HG02840 (cell line): ENCODE data around the gene RAB11FIP5.
"Not testable (repeated sequence)": the region's sequence is repeated elsewhere in the genome, so short reads cannot be mapped to it uniquely, and the experiment has no call there.

Experiments used
- ATAC-seq: cut with Tn5 transposase; IDR thresholded peaks from one replicate; pipeline ENCODE4 v1.9.1; 2021; ENCODE audit warnings: mild to moderate bottlenecking, moderate library complexity, moderate number of reproducible peaks; ENCODE audit not compliant: unreplicated experiment, low FRiP score

Gene RAB11FIP5

DNA sequence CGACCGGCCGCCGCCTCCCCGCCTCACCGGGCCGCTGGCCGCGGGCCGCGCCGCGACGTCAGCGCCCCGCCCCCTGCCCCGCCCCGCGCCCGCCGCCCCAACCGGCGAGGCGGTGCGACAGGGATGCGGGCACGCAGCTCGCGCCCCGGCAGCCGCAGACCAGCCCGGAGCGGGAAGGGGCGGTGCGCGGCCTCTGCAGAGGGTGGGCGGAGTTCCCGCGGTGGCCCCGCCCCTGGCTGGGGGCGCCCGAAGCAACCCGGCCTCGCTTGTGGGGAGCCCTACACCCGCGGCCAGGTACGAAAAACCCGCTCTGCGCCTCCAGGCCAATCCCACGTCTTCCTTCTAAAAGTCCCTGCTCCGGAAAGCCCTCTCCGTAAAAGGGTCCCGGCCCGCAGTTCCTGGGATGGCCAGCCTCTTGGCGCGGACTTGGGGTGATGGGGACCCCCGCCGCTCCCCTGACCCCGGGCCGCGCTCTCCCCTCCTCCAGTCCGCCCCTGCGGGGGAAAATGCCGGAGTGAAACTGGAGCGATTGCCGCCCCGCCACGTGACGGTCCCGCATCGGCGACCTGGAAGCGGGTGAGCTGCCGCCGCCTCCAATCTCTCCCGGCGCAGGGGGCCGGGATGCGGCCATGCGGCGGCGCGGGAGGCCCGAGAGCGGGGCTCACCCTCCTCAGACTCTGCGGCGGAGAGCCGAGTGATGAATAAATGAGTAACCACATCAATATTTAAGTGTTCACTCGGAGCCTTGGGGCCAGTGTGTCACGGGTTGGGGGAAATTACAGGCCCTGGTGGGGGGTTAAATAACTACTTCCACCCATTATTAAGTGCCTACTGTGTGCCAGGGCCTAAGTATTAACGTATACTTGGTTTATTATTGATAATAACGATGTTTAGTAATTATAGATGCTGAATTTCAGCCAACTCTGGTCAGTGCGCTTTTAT is at the start of gene RAB11FIP5:
RAB11FIP5 (minus strand) TSS at position 36 of the 942 bp plus-strand sequence. CDS start 171 bp downstream, outside the sequence.
- peak; percentile 53 for ATAC-seq

GRCh38 chr2:73156539-73157124 is 43.9 kb upstream of the RAB11FIP5 start:
- ATAC-seq, result no peak

DNA sequence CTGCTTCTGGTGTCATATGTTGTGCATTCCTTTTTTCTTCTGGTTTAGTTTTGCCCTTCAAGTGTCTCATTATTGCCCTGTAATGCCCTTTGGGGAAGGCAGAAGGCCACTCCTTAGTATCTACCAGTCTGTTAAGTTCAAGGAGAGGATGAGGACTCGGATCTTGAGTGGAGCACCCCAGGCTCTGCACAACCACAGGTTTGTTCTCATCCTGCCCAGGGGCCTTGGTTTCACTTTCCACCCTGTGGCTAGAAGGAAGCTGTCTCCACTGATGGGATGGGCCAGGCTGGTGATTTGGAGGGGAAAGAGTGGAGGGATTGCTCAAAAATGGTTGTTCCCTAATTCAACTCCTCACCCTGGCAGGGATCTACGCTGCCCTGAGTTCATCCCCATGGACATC is 30.2 kb upstream of the RAB11FIP5 start:
- ATAC-seq, result no peak

GRCh38 chr2:73141896-73142295 is 29.1 kb upstream of the RAB11FIP5 start:
- ATAC-seq, result no peak

- no peak for ATAC-seq
Observed at GRCh38 chr2:73135236-73135635, 22.5 kb upstream of the RAB11FIP5 start.

GRCh38 chr2:73134471-73134870 is 21.7 kb upstream of the RAB11FIP5 start:
- no peak for ATAC-seq

GRCh38 chr2:73133566-73134197 is 20.9 kb upstream of the RAB11FIP5 start:
- no peak for ATAC-seq

GRCh38 chr2:73131807-73132206 is 19.1 kb upstream of the RAB11FIP5 start:
- ATAC-seq, result no peak

GRCh38 chr2:73130790-73131189 is 18.0 kb upstream of the RAB11FIP5 start:
- no peak for ATAC-seq

DNA sequence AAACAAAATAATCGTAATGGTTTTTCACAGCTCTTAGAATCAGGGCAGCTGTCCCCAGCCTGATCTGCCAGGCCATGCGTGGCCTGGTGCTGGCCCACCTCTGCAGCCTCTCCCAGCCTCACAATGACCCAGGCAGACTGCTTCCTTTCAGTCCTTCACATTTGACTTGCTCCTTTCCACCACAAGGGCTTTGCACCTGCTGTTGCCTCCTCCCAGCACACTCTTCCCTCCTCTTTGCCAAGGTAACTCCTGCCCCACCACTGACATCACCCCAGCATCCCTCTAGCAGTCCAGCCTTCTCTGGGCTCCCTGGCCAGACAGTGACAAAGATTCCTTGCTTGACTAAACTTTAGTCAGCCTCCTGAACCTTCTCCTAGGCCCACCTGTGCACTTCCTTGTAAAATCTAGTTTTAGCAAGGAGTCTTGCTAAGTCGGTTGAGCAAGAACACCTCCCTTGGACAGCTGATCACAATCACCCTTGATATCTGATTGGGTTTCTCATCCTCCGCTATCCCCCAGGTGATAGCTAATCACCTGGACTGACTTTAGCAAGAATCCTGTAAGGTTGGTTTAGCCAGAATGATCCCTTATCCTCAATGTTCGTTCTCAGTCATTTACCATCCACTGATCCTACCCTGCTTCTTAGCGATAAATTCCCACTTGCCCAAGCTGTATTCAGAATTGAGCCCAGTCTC is 16.2 kb upstream of the RAB11FIP5 start:
- ATAC-seq, result no peak

DNA sequence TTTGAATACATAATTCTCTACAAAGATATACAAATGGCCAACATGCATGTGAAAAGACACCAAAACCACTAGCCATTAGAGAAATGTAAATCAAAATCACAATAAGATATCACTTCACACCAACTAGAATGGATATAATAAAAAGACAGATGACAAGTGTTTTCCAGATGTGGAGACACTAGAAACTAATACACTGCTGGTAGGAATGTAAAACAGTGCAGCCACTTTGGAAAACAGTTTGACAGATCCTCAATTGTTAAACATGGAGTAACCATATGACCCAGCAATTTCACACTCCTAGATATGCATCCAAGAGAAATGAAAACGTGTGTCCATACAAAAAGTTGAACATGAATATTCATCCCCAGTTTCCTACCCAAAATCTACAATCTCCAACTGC is 9.8 kb upstream of the RAB11FIP5 start:
- ATAC-seq, result no peak

DNA sequence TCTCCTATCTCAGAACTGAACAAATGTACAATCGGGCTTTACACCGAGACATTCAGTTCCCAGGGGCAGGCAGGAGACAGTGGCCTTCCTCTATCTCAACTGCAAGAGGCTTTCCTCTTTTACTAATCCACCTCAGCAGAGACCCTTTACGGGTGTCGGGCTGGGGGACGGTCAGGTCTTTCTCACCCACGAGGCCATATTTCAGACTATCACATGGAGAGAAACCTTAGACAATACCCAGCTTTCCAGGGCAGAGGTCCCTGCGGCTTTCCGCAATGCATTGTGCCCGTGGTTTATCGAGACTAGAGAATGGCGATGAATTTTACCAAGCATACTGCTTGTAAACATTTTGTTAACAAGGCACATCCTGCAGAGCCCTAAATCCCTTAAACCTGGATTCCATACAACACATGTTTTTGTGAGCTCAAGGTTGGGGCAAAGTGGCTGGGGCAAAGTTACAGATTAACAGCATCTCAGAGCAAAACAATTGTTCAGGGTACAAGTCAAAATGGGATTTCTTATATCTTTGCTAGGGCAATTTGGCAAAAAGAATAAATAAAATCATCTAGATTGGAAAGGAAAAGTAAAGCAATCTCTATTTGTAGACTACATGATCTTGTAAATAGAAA is 7.0 kb upstream of the RAB11FIP5 start:
- not testable (repeated sequence) for ATAC-seq

GRCh38 chr2:73117441-73117840 is 4.7 kb upstream of the RAB11FIP5 start:
- no peak for ATAC-seq

- ATAC-seq, result no peak
Observed at GRCh38 chr2:73116182-73116960, 3.6 kb upstream of the RAB11FIP5 start.

GRCh38 chr2:73114273-73114867 is 1.6 kb upstream of the RAB11FIP5 start:
- ATAC-seq, result no peak

GRCh38 chr2:73112026-73112912 is 479 bp downstream of the RAB11FIP5 start:
- peak; percentile 23 for ATAC-seq

DNA sequence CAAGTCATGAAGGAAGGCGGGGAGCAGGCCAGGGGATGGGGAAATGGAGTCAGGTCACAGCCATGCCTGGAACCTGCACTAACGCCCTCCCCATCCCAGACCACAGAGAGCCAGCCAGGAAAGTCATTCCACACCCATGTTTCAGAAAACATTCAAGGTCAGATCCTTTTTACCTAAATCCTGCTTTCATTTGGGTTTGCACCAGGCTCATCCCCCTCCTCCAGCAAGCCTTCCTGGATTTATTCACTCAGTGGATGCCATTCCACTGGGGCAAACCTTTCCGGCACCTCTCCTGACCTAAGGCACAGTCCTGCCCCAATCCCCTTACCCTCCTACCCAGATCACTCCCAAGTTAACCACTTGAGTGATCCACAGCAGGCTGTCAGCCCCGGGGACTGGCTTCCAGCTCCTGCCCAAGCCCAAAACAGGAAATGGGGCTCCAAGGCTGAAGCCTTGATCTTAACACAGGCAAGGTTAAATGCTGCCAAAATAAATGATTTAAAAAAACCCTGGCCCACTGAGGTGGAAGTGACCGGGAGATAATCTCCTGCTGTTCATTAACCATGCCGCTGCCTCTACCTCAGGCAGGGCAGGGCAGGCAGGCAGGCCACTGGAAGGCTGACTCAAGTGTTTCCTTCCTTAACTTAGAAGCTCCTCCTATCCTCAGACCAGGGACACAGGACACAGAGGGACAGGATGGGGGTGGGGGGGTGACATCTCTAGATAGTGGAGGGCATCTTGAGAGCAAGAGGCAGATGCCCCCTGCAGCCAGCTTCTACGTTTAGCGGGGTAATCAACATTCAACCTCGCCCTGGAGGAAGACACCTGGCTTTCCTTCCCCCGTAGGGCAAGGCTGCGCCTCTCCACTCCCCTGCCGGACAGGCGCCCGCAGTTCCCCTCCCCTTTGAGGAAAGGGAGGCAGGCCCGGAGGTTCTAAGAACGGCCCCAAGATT is 1.4 kb downstream of the RAB11FIP5 start:
- ATAC-seq, result no peak
